Nephron progenitor cell (in vitro differentiated cells): Measurements from ENCODE around the gene SIRT7.

Source experiments
- DNase-seq: peaks from one replicate; pipeline ENCODE4 v3.0.0; 2021
- H3K27ac Mint-ChIP-seq: 2 replicates; pipeline ENCODE4 v1.8.0; 2021; ENCODE audit warnings: mild to moderate bottlenecking, moderate library complexity, mixed read lengths
- H3K27me3 Mint-ChIP-seq: 2 replicates; pipeline ENCODE4 v1.8.0; 2021; ENCODE audit warnings: mild to moderate bottlenecking, low read depth, mixed read lengths; ENCODE audit not compliant: poor library complexity
- H3K36me3 Mint-ChIP-seq: 2 replicates; pipeline ENCODE4 v1.8.0; 2021; ENCODE audit warnings: low read depth, mixed read lengths
- H3K4me1 Mint-ChIP-seq: 2 replicates; pipeline ENCODE4 v1.8.0; 2021; ENCODE audit warnings: mixed read lengths
- H3K4me3 Mint-ChIP-seq: 2 replicates; pipeline ENCODE4 v1.8.0; 2021; ENCODE audit warnings: mild to moderate bottlenecking, moderate library complexity, mixed read lengths
- H3K9me3 Mint-ChIP-seq: 2 replicates; pipeline ENCODE4 v1.8.0; 2021; ENCODE audit warnings: mild to moderate bottlenecking, moderate library complexity, mixed read lengths
- CTCF ChIP-seq: fragments of 200-600 bp; sonication (generic); IDR thresholded peaks from 2 replicates; pipeline ENCODE4 v1.5.0; 2021; ENCODE audit warnings: antibody characterized with exemption

Gene SIRT7

GRCh38 chr17:81940538-81941483 lies 22.8 kb upstream of the SIRT7 start:
- Mint-ChIP-seq H3K4me1 (peaks cover 60% of the 10 kb centered on the region), H3K36me3 (no peaks in the 10 kb centered on the region), H3K9me3 (no peaks in the 10 kb centered on the region), H3K27me3 (peaks cover 3% of the 10 kb centered on the region), H3K4me3 (no peak overlapping the region), H3K27ac (no peak overlapping the region)
- TF ChIP-seq CTCF = no peak
- no peak for DNase-seq

GRCh38 chr17:81939881-81940385 lies 22.0 kb upstream of the SIRT7 start:
- no peak for TF ChIP-seq CTCF
- H3K36me3 Mint-ChIP-seq = no peaks in the 10 kb centered on the region
- peaks cover 64% of the 10 kb centered on the region for H3K4me1 Mint-ChIP-seq
- no peak overlapping the region for H3K27ac Mint-ChIP-seq
- no peaks in the 10 kb centered on the region for H3K27me3 Mint-ChIP-seq
- H3K9me3 Mint-ChIP-seq = no peaks in the 10 kb centered on the region
- no peak for DNase-seq
- H3K4me3 Mint-ChIP-seq = no peak overlapping the region

- H3K27ac Mint-ChIP-seq = no peak overlapping the region
- peaks cover 59% of the 10 kb centered on the region for H3K4me1 Mint-ChIP-seq
- H3K9me3 Mint-ChIP-seq = no peaks in the 10 kb centered on the region
- H3K36me3 Mint-ChIP-seq = no peaks in the 10 kb centered on the region
- H3K4me3 Mint-ChIP-seq = peak overlapping the region; percentile 11
- H3K27me3 Mint-ChIP-seq = no peaks in the 10 kb centered on the region
- DNase-seq = no peak
- no peak for TF ChIP-seq CTCF
Measured at GRCh38 chr17:81939218-81939617, 21.2 kb upstream of the SIRT7 start.

GRCh38 chr17:81935709-81936084 lies 17.7 kb upstream of the SIRT7 start:
- DNase-seq = no peak
- Mint-ChIP-seq H3K27ac (no peak overlapping the region), H3K9me3 (no peaks in the 10 kb centered on the region), H3K27me3 (no peaks in the 10 kb centered on the region), H3K4me1 (peaks cover 44% of the 10 kb centered on the region), H3K4me3 (peak overlapping the region; percentile 84), H3K36me3 (no peaks in the 10 kb centered on the region)
- TF ChIP-seq CTCF = no peak

GRCh38 chr17:81934850-81935708 lies 17.1 kb upstream of the SIRT7 start:
- Mint-ChIP-seq H3K27me3 (no peaks in the 10 kb centered on the region), H3K36me3 (no peaks in the 10 kb centered on the region), H3K4me1 (peaks cover 38% of the 10 kb centered on the region), H3K27ac (no peak overlapping the region), H3K4me3 (no peak overlapping the region), H3K9me3 (no peaks in the 10 kb centered on the region)
- no peak for TF ChIP-seq CTCF
- no peak for DNase-seq
